GOT3 (cell line): ENCODE measurements around the gene GGA1.

Source experiments
- DNase-seq: peaks from one replicate; lab custom pipeline; 2025; ENCODE audit warnings: mixed read lengths; lab: John Stamatoyannopoulos, UW

The GGA1 gene

GRCh38 chr22:37674951-37675929 lies 66.6 kb downstream of the GGA1 start, which contains the start of gene LGALS1:
TSS of gene LGALS1 (plus strand) at chr22:37675636. CDS start at chr22:37675703, 67 bp downstream.
- peak; percentile 97 for DNase-seq

- DNase-seq, result no peak
Observed at GRCh38 chr22:37675930-37676735, 67.5 kb downstream of the GGA1 start.

- DNase-seq, result peak; percentile 86
Observed at GRCh38 chr22:37676736-37677492, 68.3 kb downstream of the GGA1 start.

- no peak for DNase-seq
Observed at GRCh38 chr22:37677493-37677974, 68.9 kb downstream of the GGA1 start.

DNA sequence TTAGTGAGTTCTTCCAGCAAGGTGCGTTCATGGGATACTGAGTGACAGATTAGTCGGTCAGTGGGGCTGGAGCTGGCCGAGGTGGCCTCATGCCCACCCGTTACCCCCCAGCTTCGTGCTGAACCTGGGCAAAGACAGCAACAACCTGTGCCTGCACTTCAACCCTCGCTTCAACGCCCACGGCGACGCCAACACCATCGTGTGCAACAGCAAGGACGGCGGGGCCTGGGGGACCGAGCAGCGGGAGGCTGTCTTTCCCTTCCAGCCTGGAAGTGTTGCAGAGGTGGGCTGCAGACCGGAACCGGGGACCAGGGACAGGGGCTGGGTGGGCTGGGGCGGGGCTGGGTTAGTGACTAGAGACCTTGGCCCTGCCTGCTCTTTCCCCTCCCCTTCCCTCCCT lies 69.7 kb downstream of the GGA1 start:
- DNase-seq, result no peak

DNA sequence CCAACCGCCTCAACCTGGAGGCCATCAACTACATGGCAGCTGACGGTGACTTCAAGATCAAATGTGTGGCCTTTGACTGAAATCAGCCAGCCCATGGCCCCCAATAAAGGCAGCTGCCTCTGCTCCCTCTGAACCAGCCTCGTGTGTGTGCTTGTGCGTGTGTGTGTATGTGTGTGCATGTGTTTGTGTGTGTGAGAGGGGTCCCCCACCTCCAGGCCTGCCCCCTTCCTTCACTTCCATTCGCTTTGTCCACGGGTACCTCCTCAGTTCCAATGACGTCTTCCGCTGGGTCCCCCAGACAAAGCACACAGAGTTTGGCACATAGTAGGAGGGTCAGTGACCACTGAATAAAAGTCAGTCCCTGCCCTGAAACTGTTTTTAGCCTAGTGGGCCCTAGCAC lies 71.0 kb downstream of the GGA1 start:
- no peak for DNase-seq

DNA sequence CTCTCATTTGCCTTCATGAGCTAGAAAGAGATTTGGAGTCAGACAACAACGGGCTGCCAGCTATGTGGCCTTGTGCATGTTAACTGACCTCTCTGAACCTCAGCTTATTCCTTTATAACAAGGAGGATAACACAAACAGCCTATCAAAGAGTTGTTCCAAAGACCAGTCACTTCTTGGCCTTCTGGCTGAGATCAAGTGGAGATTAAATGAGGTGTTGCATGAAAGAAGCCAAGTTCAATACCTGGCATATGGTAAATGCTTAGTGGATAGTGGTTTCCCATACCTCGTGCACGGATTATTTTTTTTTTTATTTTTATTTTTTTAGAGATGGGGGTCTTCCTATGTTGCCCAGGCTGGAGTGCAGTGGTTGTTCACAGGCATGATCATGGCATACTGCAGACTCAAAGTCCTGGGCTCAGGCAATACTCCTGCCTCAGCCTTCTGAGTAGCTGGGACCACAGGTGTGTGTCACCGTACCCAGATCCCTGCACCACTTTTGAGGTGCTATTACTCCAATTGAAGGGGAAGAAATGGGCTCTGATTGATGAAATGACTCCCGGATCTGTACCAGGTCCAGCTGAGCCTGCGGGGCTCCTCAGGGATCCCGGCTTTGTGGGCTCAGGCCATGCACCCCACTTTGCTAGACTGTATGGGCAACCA lies 71.7 kb downstream of the GGA1 start:
- no peak for DNase-seq

GRCh38 chr22:37681001-37681424 lies 72.4 kb downstream of the GGA1 start:
- no peak for DNase-seq

GRCh38 chr22:37681556-37682049 lies 73.0 kb downstream of the GGA1 start:
- DNase-seq, result peak; percentile 47
